GM23248 (cell line): ENCODE results near the gene TPPP3. TPM values are rescaled to one million over a fixed set of nuclear protein-coding genes. Genes with fewer than 3 reads are reported as not detected.

ENCODE experiments used
- DNase-seq: peaks from one replicate; pipeline ENCODE4 v3.0.0-alpha.2; 2015
- H2AFZ ChIP-seq: fragments of 200-600 bp; sonication (generic); 2 replicates; pipeline ENCODE4 v1.6.1; 2016; ENCODE audit warnings: antibody characterized with exemption
- H3F3A ChIP-seq: fragments of 200-600 bp; sonication (generic); 2 replicates; pipeline ENCODE4 v1.6.1; 2016; ENCODE audit warnings: mild to moderate bottlenecking, antibody characterized with exemption, mixed run types; ENCODE audit not compliant: insufficient read depth
- H3K27ac ChIP-seq: fragments of 200-600 bp; sonication (generic); 2 replicates; pipeline ENCODE4 v1.5.1; 2016; ENCODE audit warnings: mild to moderate bottlenecking
- H3K27me3 ChIP-seq: fragments of 200-600 bp; sonication (generic); replicated peaks from 2 replicates; pipeline ENCODE4 v1.6.1; 2016; ENCODE audit warnings: mild to moderate bottlenecking; ENCODE audit not compliant: insufficient read depth
- H3K36me3 ChIP-seq: fragments of 200-600 bp; sonication (generic); 2 replicates; pipeline ENCODE4 v1.6.1; 2016; ENCODE audit warnings: low read depth, mild to moderate bottlenecking
- H3K4me1 ChIP-seq: fragments of 200-600 bp; sonication (generic); 2 replicates; pipeline ENCODE4 v1.6.1; 2016; ENCODE audit warnings: mild to moderate bottlenecking; ENCODE audit not compliant: insufficient read depth
- H3K4me2 ChIP-seq: fragments of 200-600 bp; sonication (generic); one replicate; pipeline ENCODE4 v1.6.1; 2016; ENCODE audit warnings: mild to moderate bottlenecking; ENCODE audit not compliant: unreplicated experiment
- H3K4me3 ChIP-seq: fragments of 200-600 bp; sonication (generic); 2 replicates; pipeline ENCODE4 v1.5.1; 2016; ENCODE audit warnings: mild to moderate bottlenecking
- H3K79me2 ChIP-seq: fragments of 200-600 bp; sonication (generic); 2 replicates; pipeline ENCODE4 v1.6.1; 2016; ENCODE audit warnings: mild to moderate bottlenecking; ENCODE audit not compliant: insufficient read depth
- H3K9ac ChIP-seq: fragments of 200-600 bp; sonication (generic); 2 replicates; pipeline ENCODE4 v1.6.1; 2016; ENCODE audit warnings: mild to moderate bottlenecking
- H3K9me2 ChIP-seq: fragments of 200-600 bp; sonication (generic); 2 replicates; pipeline ENCODE4 v1.6.1; 2016; ENCODE audit warnings: mixed run types, mild to moderate bottlenecking, moderate library complexity; ENCODE audit not compliant: insufficient read depth
- H3K9me3 ChIP-seq: fragments of 200-600 bp; sonication (generic); one replicate; pipeline ENCODE4 v1.6.1; 2017; ENCODE audit warnings: low read depth
- H4K20me1 ChIP-seq: fragments of 200-600 bp; sonication (generic); 2 replicates; pipeline ENCODE4 v1.6.0; 2016; ENCODE audit not compliant: insufficient read depth
- EZH2 ChIP-seq: fragments of 200-600 bp; sonication (generic); IDR thresholded peaks from 2 replicates; pipeline ENCODE4 v1.6.1; 2018; ENCODE audit warnings: antibody characterized with exemption, mild to moderate bottlenecking; ENCODE audit not compliant: insufficient read depth, poor library complexity, severe bottlenecking
- EZH2phosphoT487 ChIP-seq: fragments of 200-600 bp; sonication (generic); IDR thresholded peaks from 2 replicates; pipeline ENCODE4 v1.6.1; 2018; ENCODE audit warnings: antibody characterized with exemption, moderate library complexity, mild to moderate bottlenecking, low read depth; ENCODE audit not compliant: insufficient read depth
- WGBS, 2 experiments: methylation state at CpG; one replicate each; pipeline ENCODE4 v1.1.6; 2015 to 2017; ENCODE audit warnings: low lambda C conversion rate in 2 of 2, low coverage in 1 of 2; ENCODE audit errors: missing lambda C conversion rate in 2 of 2; 5-methylcytosine and 5-hydroxymethylcytosine counted together
- in situ Hi-C: fragments of 300-500 bp; cut with MboI; formaldehyde crosslinking; loops from 2 replicates; pipeline ENCODE4 v1.15.0; 2020
- polyA plus RNA-seq: library from polyadenylated mRNA; unstranded; fragments of >200 nt; fragmentation: Nextera tagmentation; extraction: Ambion mirVana; gene quantifications from 2 replicates; pipeline ENCODE4 v1.2.1, GENCODE V29; 2016
- total RNA-seq: library from RNA; depleted of rRNA; stranded (reverse); fragments of >200 nt; shearing (Covaris generic); gene quantifications from 2 replicates; pipeline ENCODE4 v1.2.3, GENCODE V29; 2014

TPPP3 gene
- total and polyA plus RNA-seq, 2 experiments from 2014 or later: 1.9 TPM; not detected in 1

- H3K9me2 ChIP-seq: no peaks in the 10 kb centered on the region
- H3K27me3 ChIP-seq: no peaks in the 10 kb centered on the region; the same call in 1 of the 2 replicates
- H4K20me1 ChIP-seq: no peaks in the 10 kb centered on the region
- 30 to 39% methylated on average over 10 to 11 of the region's 11 CpGs for WGBS, 2 experiments
- no peaks in the 10 kb centered on the region for H3K79me2 ChIP-seq
- H3K4me3 ChIP-seq: no peak overlapping the region
- peak; percentile 78 for DNase-seq
- H3K9me3 ChIP-seq: no peaks in the 10 kb centered on the region
- no peaks in the 10 kb centered on the region for H3K36me3 ChIP-seq
- no peak overlapping the region for H3K4me2 ChIP-seq
- no peak overlapping the region for H3K9ac ChIP-seq
- in situ Hi-C loops: no loop called here
- no peak overlapping the region for H3K27ac ChIP-seq
- H3K4me1 ChIP-seq: no peaks in the 10 kb centered on the region
- TF ChIP-seq EZH2 (no peak), EZH2phosphoT487 (no peak)
- H3F3A ChIP-seq: no peaks in the 10 kb centered on the region
- no peak overlapping the region for H2AFZ ChIP-seq
These were observed 34.9 kb upstream of the TPPP3 start for GRCh38 chr16:67428146-67428731.

GRCh38 chr16:67426950-67427349 lies 33.7 kb upstream of the TPPP3 start:
- 70 to 86% methylated on average over 7 of the region's 7 CpGs for WGBS, 2 experiments

GRCh38 chr16:67426022-67426421 lies 32.7 kb upstream of the TPPP3 start:
- no peak overlapping the region for H2AFZ ChIP-seq

More at GRCh38 chr16:67426950-67427349, 33.7 kb upstream of the TPPP3 start:
- in situ Hi-C loops: no loop called here
- Histone ChIP-seq H3K4me3 (no peak overlapping the region), H3K27me3 (no peaks in the 10 kb centered on the region; the same call in 1 of the 2 replicates), H3K4me2 (no peak overlapping the region), H3K27ac (no peak overlapping the region), H4K20me1 (no peaks in the 10 kb centered on the region), H3F3A (no peaks in the 10 kb centered on the region), H3K79me2 (no peaks in the 10 kb centered on the region), H3K9ac (no peak overlapping the region), H3K36me3 (no peaks in the 10 kb centered on the region), H3K9me2 (no peaks in the 10 kb centered on the region), H2AFZ (no peak overlapping the region), H3K9me3 (no peaks in the 10 kb centered on the region), H3K4me1 (no peaks in the 10 kb centered on the region)
- DNase-seq: no peak
- no peak for TF ChIP-seq EZH2
- no peak for TF ChIP-seq EZH2phosphoT487

GRCh38 chr16:67425580-67425979 lies 32.3 kb upstream of the TPPP3 start:
- no peak for DNase-seq
- H3K4me2 ChIP-seq: no peak overlapping the region
- H3F3A ChIP-seq: no peaks in the 10 kb centered on the region
- no peak overlapping the region for H3K27ac ChIP-seq
- no peaks in the 10 kb centered on the region for H4K20me1 ChIP-seq
- H3K4me3 ChIP-seq: no peak overlapping the region
- H3K4me1 ChIP-seq: no peaks in the 10 kb centered on the region
- no peaks in the 10 kb centered on the region for H3K36me3 ChIP-seq
- H3K9ac ChIP-seq: no peak overlapping the region
- 64 to 67% methylated on average over 4 of the region's 4 CpGs for WGBS, 2 experiments
- H3K27me3 ChIP-seq: no peaks in the 10 kb centered on the region; the same call in 1 of the 2 replicates
- no peak for TF ChIP-seq EZH2
- TF ChIP-seq EZH2phosphoT487: no peak
- in situ Hi-C loops: no loop called here
- H3K9me2 ChIP-seq: no peaks in the 10 kb centered on the region
- H3K9me3 ChIP-seq: no peaks in the 10 kb centered on the region
- no peak overlapping the region for H2AFZ ChIP-seq
- H3K79me2 ChIP-seq: no peaks in the 10 kb centered on the region

More at GRCh38 chr16:67426022-67426421, 32.7 kb upstream of the TPPP3 start:
- DNase-seq: no peak
- Histone ChIP-seq H3K27ac (no peak overlapping the region), H4K20me1 (no peaks in the 10 kb centered on the region), H3K9me2 (no peaks in the 10 kb centered on the region), H3K79me2 (no peaks in the 10 kb centered on the region), H3K9me3 (no peaks in the 10 kb centered on the region), H3K36me3 (no peaks in the 10 kb centered on the region), H3K4me3 (no peak overlapping the region), H3F3A (no peaks in the 10 kb centered on the region), H3K27me3 (no peaks in the 10 kb centered on the region; the same call in 1 of the 2 replicates), H3K9ac (no peak overlapping the region), H3K4me2 (no peak overlapping the region), H3K4me1 (no peaks in the 10 kb centered on the region)
- WGBS, 2 experiments: 70 to 73% methylated on average over 7 of the region's 7 CpGs
- TF ChIP-seq EZH2: no peak
- TF ChIP-seq EZH2phosphoT487: no peak
- in situ Hi-C loops: no loop called here

GRCh38 chr16:67425061-67425460 lies 31.8 kb upstream of the TPPP3 start:
- Histone ChIP-seq H3K27ac (no peak overlapping the region), H3K27me3 (no peaks in the 10 kb centered on the region; the same call in 1 of the 2 replicates), H2AFZ (no peak overlapping the region), H3K4me2 (no peak overlapping the region), H3K4me3 (no peak overlapping the region), H3K79me2 (no peaks in the 10 kb centered on the region), H3K9ac (no peak overlapping the region), H3K36me3 (no peaks in the 10 kb centered on the region), H3K9me3 (no peaks in the 10 kb centered on the region), H4K20me1 (no peaks in the 10 kb centered on the region), H3K9me2 (no peaks in the 10 kb centered on the region), H3F3A (no peaks in the 10 kb centered on the region), H3K4me1 (no peaks in the 10 kb centered on the region)
- no peak for DNase-seq
- WGBS, 2 experiments: 48 to 58% methylated on average over 6 of the region's 6 CpGs
- TF ChIP-seq EZH2 (no peak), EZH2phosphoT487 (no peak)
- in situ Hi-C loops: no loop called here
